ENCODE results near the gene MYH6. TPM values are rescaled to one million over a fixed set of nuclear protein-coding genes. Genes with fewer than 3 reads are reported as not detected.

MYH6 gene
- total and polyA plus RNA-seq, 4 donors, result 0.67 to 11.5 TPM; not detected in 2

DNA sequence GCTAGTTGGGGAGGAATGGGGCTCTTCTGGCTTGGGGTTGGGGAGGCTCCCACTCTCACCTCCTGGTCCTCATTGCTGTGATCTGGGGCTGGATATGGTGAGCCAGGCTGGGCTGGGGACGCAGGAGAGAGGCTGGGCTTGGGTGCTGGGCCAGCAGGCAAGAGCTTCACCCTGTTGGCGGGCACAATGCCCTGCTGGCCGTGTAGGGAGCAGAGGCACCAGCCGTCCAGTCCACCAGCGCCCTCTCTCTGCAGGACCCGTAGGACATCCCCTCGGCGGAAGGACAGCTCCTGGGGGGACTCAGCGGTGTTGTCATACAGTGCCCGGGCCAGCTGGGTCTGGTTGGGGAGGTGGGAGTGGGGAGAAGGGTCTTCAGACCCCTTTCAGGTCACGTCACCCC lies 47.6 kb downstream of the MYH6 start:
- Histone ChIP-seq H3K4me1 (ENCODE audit: control insufficient read depth in 1 of 2, insufficient read depth in 2 of 2, low read length in 2 of 2) (no peaks in the 10 kb centered on the region), H3K27ac (ENCODE audit: low read depth in 1 of 2, low read length in 2 of 2) (no peak overlapping the region), H3K27me3 (ENCODE audit: control insufficient read depth in 1 of 2, insufficient read depth in 2 of 2, low read length in 1 of 2) (no peaks in the 10 kb centered on the region), H3K9me3 (ENCODE audit: control insufficient read depth, low read length) (no peaks in the 10 kb centered on the region), H3K4me3 (ENCODE audit: low read length in 2 of 2) (no peak overlapping the region), H3K36me3 (ENCODE audit: control insufficient read depth in 1 of 2, insufficient read depth in 2 of 2, low read length in 1 of 2) (peaks cover 0 to 3% of the 10 kb centered on the region in 2 donors)
- intact Hi-C loops (cut with DNase I), result no loop called here
- no peak for ATAC-seq (ENCODE audit: low FRiP score)
- no peak for DNase-seq
- 52 to 56% methylated on average over 11 of the region's 11 CpGs for WGBS, 2 donors

DNA sequence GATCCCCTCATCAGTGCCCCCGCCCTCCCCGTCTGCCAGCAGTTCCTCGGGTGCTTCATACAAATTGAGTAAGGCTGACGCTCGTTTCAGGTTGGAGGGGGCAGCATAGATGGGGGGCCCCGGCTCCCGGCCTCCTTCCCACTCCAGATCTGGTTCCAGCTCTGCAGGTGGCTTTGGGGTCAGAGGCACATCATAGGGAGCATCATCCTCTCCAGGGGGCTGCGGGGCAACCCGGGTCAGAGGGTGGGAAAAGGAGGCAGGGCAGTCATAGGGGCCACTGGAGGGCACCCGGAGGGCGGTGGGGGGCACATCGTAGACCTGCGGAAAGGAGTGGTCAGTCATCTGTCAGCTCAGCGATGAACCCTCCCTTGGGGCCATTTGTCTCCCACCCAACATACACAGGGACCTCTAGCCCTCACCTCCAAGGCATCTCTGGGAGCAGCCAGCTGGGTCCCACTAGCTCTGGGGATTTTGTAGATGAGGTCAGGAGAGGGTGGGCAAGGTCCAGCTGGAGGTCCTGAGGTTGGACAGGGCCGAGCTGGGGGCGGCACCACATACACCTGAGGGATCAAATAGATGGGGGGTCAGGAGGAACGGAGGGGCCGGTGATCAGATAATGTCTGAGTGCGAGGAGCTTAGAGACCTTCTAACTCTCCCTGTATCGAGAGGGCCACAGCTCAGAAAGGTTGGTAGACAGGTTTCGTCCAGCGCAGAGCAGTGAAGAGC lies 48.2 kb downstream of the MYH6 start:
- H3K4me3 ChIP-seq (ENCODE audit: low read length in 2 of 2), result no peak overlapping the region
- no peaks in the 10 kb centered on the region for H3K27me3 ChIP-seq (ENCODE audit: control insufficient read depth in 1 of 2, insufficient read depth in 2 of 2, low read length in 1 of 2)
- WGBS, 2 donors, result 85 to 86% methylated on average over 22 of the region's 22 CpGs
- ATAC-seq (ENCODE audit: low FRiP score) (no peak), DNase-seq (peak in 1 of 2 donors; percentile 51)
- H3K27ac ChIP-seq (ENCODE audit: low read depth in 1 of 2, low read length in 2 of 2), result no peak overlapping the region
- intact Hi-C loops (cut with DNase I), result loop anchor here in 1 of 2 donors (10.0 kb wide), 1 partner anchor 105 kb away; the partner anchor contains the start of gene NGDN
- peaks cover 0 to 3% of the 10 kb centered on the region in 2 donors for H3K36me3 ChIP-seq (ENCODE audit: control insufficient read depth in 1 of 2, insufficient read depth in 2 of 2, low read length in 1 of 2)
- H3K9me3 ChIP-seq (ENCODE audit: control insufficient read depth, low read length), result no peaks in the 10 kb centered on the region
- H3K4me1 ChIP-seq (ENCODE audit: control insufficient read depth in 1 of 2, insufficient read depth in 2 of 2, low read length in 2 of 2), result no peaks in the 10 kb centered on the region

DNA sequence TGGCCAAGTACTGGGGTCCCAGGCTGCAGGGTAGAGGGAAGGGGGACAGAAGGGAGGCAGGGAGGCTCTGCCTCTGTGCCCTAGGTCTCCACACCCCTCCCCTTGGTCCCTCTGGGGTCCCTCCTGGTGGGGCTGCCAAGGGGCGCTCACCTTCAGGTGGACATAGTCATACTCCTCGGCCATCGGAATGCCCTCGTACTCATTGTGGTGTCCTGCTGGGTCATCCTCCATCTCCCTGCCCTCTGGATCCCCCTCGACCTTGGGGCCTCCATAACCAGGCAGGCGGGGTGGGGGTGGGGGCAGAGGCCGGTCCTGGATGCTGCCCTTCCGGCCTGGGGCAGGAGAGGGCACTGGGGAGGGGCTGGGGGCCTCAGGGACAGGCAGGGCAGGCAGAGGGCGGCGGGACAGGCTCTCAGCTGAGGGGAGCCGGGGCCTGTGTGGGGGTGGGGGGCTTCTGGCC lies 48.9 kb downstream of the MYH6 start:
- H3K27ac ChIP-seq (ENCODE audit: low read depth in 1 of 2, low read length in 2 of 2), result no peak overlapping the region
- WGBS, 2 donors, result 82 to 83% methylated on average over 10 to 11 of the region's 11 CpGs
- intact Hi-C loops (cut with DNase I), result loop anchor here in 1 of 2 donors (10.0 kb wide), 1 partner anchor 106 kb away; the partner anchor contains the start of gene NGDN
- H3K36me3 ChIP-seq (ENCODE audit: control insufficient read depth in 1 of 2, insufficient read depth in 2 of 2, low read length in 1 of 2), result peaks cover 0 to 3% of the 10 kb centered on the region in 2 donors
- DNase-seq (peak in 1 of 2 donors; percentile 39), ATAC-seq (ENCODE audit: low FRiP score) (no peak)
- H3K9me3 ChIP-seq (ENCODE audit: control insufficient read depth, low read length), result no peaks in the 10 kb centered on the region
- H3K27me3 ChIP-seq (ENCODE audit: control insufficient read depth in 1 of 2, insufficient read depth in 2 of 2, low read length in 1 of 2), result no peaks in the 10 kb centered on the region
- H3K4me3 ChIP-seq (ENCODE audit: low read length in 2 of 2), result no peak overlapping the region
- no peaks in the 10 kb centered on the region for H3K4me1 ChIP-seq (ENCODE audit: control insufficient read depth in 1 of 2, insufficient read depth in 2 of 2, low read length in 2 of 2)

DNA sequence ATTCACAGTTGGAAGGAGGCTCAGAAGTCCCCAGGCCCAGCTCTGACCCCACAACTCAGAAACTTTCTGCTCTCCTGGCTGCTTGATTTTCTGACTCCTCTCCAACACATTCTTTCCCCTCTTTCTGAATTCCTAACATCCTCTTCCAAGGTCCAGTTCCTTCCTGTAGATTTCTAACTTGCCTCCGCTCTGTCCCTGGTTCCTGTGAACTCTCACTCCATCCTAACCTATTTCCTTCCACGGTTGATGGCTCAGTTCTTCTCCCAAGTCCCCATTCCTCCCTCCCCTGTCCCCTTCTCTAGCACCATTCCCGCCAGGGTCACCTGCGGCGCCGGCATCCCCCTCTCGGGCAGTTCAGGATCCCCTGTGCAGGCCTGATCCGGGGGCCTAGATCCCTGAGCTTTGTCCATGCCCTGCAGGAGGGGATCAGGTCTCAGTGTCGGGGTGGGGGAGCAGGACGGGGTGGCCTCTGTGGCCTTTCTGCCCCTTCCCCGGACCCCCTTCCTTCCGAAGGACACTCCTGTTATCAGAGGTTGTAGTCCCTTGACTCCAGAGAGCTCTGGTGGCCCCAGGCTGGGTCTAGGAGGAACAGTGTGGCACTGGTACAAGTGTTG lies 49.4 kb downstream of the MYH6 start:
- no peak for ATAC-seq (ENCODE audit: low FRiP score)

DNA sequence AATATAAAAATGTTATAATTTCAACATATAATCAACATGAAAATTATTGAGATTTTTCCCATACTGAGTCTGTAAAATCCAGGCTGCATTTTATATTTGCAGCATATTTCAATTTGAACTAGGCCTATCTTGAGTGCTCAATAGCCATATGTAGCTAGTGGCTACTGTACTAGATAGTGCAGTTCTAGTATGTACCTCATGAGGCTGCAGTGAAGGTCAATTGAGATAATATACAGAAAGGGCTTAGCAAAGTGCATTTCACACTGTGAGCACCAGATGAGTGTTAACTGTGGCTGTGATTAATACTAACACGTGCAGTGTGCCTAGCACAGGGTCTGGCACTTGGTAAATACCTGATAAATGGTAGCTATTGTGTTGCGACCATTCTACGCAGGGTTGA lies 50.0 kb downstream of the MYH6 start:
- Histone ChIP-seq H3K27ac (ENCODE audit: low read depth in 1 of 2, low read length in 2 of 2) (no peak overlapping the region), H3K9me3 (ENCODE audit: control insufficient read depth, low read length) (no peaks in the 10 kb centered on the region), H3K4me3 (ENCODE audit: low read length in 2 of 2) (no peak overlapping the region), H3K27me3 (ENCODE audit: control insufficient read depth in 1 of 2, insufficient read depth in 2 of 2, low read length in 1 of 2) (no peaks in the 10 kb centered on the region), H3K4me1 (ENCODE audit: control insufficient read depth in 1 of 2, insufficient read depth in 2 of 2, low read length in 2 of 2) (no peaks in the 10 kb centered on the region), H3K36me3 (ENCODE audit: control insufficient read depth in 1 of 2, insufficient read depth in 2 of 2, low read length in 1 of 2) (peaks cover 0 to 3% of the 10 kb centered on the region in 2 donors)
- ATAC-seq (ENCODE audit: low FRiP score) (no peak), DNase-seq (no peak)
- intact Hi-C loops (cut with DNase I), result loop anchor here in 1 of 2 donors (10.0 kb wide), 1 partner anchor 107 kb away; the partner anchor contains the start of gene NGDN
- WGBS, 2 donors, result 79 to 82% methylated on average over 3 of the region's 3 CpGs

More for the DNA sequence above, 49.4 kb downstream of the MYH6 start:
- no peaks in the 10 kb centered on the region for H3K27me3 ChIP-seq (ENCODE audit: control insufficient read depth in 1 of 2, insufficient read depth in 2 of 2, low read length in 1 of 2)
- no peaks in the 10 kb centered on the region for H3K9me3 ChIP-seq (ENCODE audit: control insufficient read depth, low read length)
- WGBS, 2 donors, result 85 to 89% methylated on average over 12 of the region's 12 CpGs
- peak in 1 of 2 donors; percentile 53 for DNase-seq
- H3K36me3 ChIP-seq (ENCODE audit: control insufficient read depth in 1 of 2, insufficient read depth in 2 of 2, low read length in 1 of 2), result peaks cover 0 to 3% of the 10 kb centered on the region in 2 donors
- H3K4me1 ChIP-seq (ENCODE audit: control insufficient read depth in 1 of 2, insufficient read depth in 2 of 2, low read length in 2 of 2), result no peaks in the 10 kb centered on the region
- no peak overlapping the region for H3K4me3 ChIP-seq (ENCODE audit: low read length in 2 of 2)
- H3K27ac ChIP-seq (ENCODE audit: low read depth in 1 of 2, low read length in 2 of 2), result no peak overlapping the region
- intact Hi-C loops (cut with DNase I), result loop anchor here in 1 of 2 donors (10.0 kb wide), 1 partner anchor 106 kb away; the partner anchor contains the start of gene NGDN

DNA sequence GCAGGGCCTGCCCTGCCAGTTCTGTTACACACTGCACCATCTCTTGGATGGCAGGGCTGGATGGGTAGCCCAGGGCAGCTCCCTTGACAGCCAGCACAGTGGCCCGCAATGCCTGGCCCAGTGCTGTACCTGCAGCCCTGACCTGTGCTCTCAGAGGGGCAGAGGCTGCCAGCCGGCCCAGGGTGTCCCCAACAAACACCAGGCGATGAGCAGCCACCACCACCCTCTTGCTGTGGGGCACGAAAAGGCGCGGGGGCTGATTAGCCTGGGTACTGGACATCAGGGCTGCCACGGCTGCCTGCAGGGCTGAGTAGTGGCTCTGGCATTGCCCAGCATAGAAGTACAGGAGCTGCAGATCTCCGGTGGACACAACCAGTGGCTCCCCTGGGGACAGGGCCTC lies 50.8 kb downstream of the MYH6 start:
- 81 to 87% methylated on average over 8 of the region's 8 CpGs for WGBS, 2 donors
- peak in 1 of 2 donors; percentile 67 for DNase-seq
- no peak overlapping the region for H3K4me3 ChIP-seq (ENCODE audit: low read length in 2 of 2)
- no peak for ATAC-seq (ENCODE audit: low FRiP score)
- H3K27ac ChIP-seq (ENCODE audit: low read depth in 1 of 2, low read length in 2 of 2), result no peak overlapping the region
- H3K9me3 ChIP-seq (ENCODE audit: control insufficient read depth, low read length), result no peaks in the 10 kb centered on the region
- no peaks in the 10 kb centered on the region for H3K4me1 ChIP-seq (ENCODE audit: control insufficient read depth in 1 of 2, insufficient read depth in 2 of 2, low read length in 2 of 2)
- intact Hi-C loops (cut with DNase I), result loop anchor here in 1 of 2 donors (10.0 kb wide), 1 partner anchor 108 kb away; the partner anchor contains the start of gene NGDN
- H3K36me3 ChIP-seq (ENCODE audit: control insufficient read depth in 1 of 2, insufficient read depth in 2 of 2, low read length in 1 of 2), result peaks cover 0 to 3% of the 10 kb centered on the region in 2 donors
- H3K27me3 ChIP-seq (ENCODE audit: control insufficient read depth in 1 of 2, insufficient read depth in 2 of 2, low read length in 1 of 2), result no peaks in the 10 kb centered on the region

DNA sequence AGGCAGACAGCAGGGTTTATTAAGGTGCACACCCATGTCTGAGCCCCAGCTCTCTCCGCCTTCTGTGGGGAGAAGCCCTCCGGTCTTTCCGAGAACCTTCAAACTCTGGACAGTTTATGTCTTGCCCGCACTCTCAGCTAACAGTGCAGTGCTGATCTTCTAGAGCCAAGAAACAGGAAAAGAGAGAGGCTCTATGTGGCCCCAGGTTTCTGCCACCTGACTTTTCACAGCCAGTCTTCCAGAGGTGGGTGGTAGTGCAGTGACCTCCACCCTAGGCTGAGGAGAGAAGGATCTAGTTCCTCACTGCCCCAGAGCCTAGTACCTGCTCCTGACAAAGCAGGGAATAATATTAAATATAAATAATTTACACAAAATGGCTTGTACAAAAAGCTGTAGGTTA lies 51.4 kb downstream of the MYH6 start:
- Histone ChIP-seq H3K4me1 (ENCODE audit: control insufficient read depth in 1 of 2, insufficient read depth in 2 of 2, low read length in 2 of 2) (no peaks in the 10 kb centered on the region), H3K9me3 (ENCODE audit: control insufficient read depth, low read length) (no peaks in the 10 kb centered on the region), H3K4me3 (ENCODE audit: low read length in 2 of 2) (no peak overlapping the region), H3K27ac (ENCODE audit: low read depth in 1 of 2, low read length in 2 of 2) (no peak overlapping the region), H3K36me3 (ENCODE audit: control insufficient read depth in 1 of 2, insufficient read depth in 2 of 2, low read length in 1 of 2) (peaks cover 0 to 3% of the 10 kb centered on the region in 2 donors), H3K27me3 (ENCODE audit: control insufficient read depth in 1 of 2, insufficient read depth in 2 of 2, low read length in 1 of 2) (no peaks in the 10 kb centered on the region)
- ATAC-seq (ENCODE audit: low FRiP score) (no peak), DNase-seq (peak in 1 of 2 donors; percentile 14)
- WGBS, 2 donors, result 89 to 91% methylated on average over 4 of the region's 4 CpGs
- intact Hi-C loops (cut with DNase I), result loop anchor here in 1 of 2 donors (10.0 kb wide), 1 partner anchor 108 kb away; the partner anchor contains the start of gene NGDN

DNA sequence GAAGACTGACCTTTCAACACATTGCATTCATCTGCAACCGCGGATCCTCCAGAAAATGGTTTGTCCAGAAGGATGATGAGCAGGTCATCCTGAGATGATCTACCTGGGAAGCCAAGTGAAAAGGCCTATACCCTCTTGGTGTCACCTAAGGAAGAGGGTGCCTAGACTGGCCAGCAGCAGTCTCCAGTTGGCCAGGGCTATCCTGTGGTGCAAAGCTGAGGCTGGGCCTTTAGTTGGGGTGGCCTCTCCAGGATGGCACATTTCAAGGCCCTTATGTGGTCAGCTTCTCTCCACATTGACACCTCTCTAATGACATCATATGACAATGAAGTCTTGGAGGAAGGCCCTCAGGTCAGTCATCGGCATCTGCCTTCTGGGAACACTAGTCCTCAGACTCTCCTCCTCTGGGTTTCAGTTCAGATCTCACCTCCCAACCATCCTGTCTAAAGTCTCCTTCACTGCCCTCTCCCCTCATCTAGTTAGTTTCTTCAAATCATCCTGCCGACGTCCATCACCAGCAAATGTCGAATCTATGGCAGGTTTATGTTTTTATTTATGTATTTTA lies 52.1 kb downstream of the MYH6 start:
- no peaks in the 10 kb centered on the region for H3K9me3 ChIP-seq (ENCODE audit: control insufficient read depth, low read length)
- no peaks in the 10 kb centered on the region for H3K27me3 ChIP-seq (ENCODE audit: control insufficient read depth in 1 of 2, insufficient read depth in 2 of 2, low read length in 1 of 2)
- H3K4me1 ChIP-seq (ENCODE audit: control insufficient read depth in 1 of 2, insufficient read depth in 2 of 2, low read length in 2 of 2), result no peaks in the 10 kb centered on the region
- H3K36me3 ChIP-seq (ENCODE audit: control insufficient read depth in 1 of 2, insufficient read depth in 2 of 2, low read length in 1 of 2), result peaks cover 0 to 3% of the 10 kb centered on the region in 2 donors
- 80% methylated on average over 6 of the region's 6 CpGs for WGBS, 2 donors
- ATAC-seq (ENCODE audit: low FRiP score) (no peak), DNase-seq (peak in 1 of 2 donors; percentile 16)
- H3K27ac ChIP-seq (ENCODE audit: low read depth in 1 of 2, low read length in 2 of 2), result no peak overlapping the region
- intact Hi-C loops (cut with DNase I), result loop anchor here in 1 of 2 donors (10.0 kb wide), 1 partner anchor 109 kb away; the partner anchor contains the start of gene NGDN
- H3K4me3 ChIP-seq (ENCODE audit: low read length in 2 of 2), result no peak overlapping the region

Data from aorta (tissue), 5 donors.